HG02884 (cell line): Measurements from ENCODE around the gene TNS1.

Experiments used
- ATAC-seq: cut with Tn5 transposase; IDR thresholded peaks from one replicate; pipeline ENCODE4 v1.9.1; 2021; ENCODE audit warnings: mild to moderate bottlenecking, moderate library complexity; ENCODE audit not compliant: unreplicated experiment

The TNS1 gene

GRCh38 chr2:217999595-217999959 lies 3.2 kb downstream of the TNS1 start:
- ATAC-seq: no peak

- ATAC-seq: no peak
Measured at GRCh38 chr2:217998926-217999594, 3.7 kb downstream of the TNS1 start.

GRCh38 chr2:217997510-217997909 lies 5.3 kb downstream of the TNS1 start:
- ATAC-seq: no peak

- no peak for ATAC-seq
Measured at GRCh38 chr2:217996361-217996760, 6.4 kb downstream of the TNS1 start.

GRCh38 chr2:217995731-217996231 lies 7.0 kb downstream of the TNS1 start:
- ATAC-seq: no peak

- no peak for ATAC-seq
Measured at GRCh38 chr2:217994776-217995274, 8.0 kb downstream of the TNS1 start.

GRCh38 chr2:217993817-217994463 lies 8.9 kb downstream of the TNS1 start:
- ATAC-seq: no peak

- ATAC-seq: no peak
Measured at GRCh38 chr2:217993138-217993537, 9.7 kb downstream of the TNS1 start.

- ATAC-seq: no peak
Measured at GRCh38 chr2:217992061-217992460, 10.7 kb downstream of the TNS1 start.

GRCh38 chr2:217990791-217991465 lies 11.9 kb downstream of the TNS1 start:
- no peak for ATAC-seq

- ATAC-seq: no peak
Measured at GRCh38 chr2:217990389-217990788, 12.4 kb downstream of the TNS1 start.

GRCh38 chr2:217989221-217989948 lies 13.4 kb downstream of the TNS1 start:
- ATAC-seq: no peak

- no peak for ATAC-seq
Measured at GRCh38 chr2:217988840-217989204, 14.0 kb downstream of the TNS1 start.

GRCh38 chr2:217988014-217988839 lies 14.6 kb downstream of the TNS1 start:
- ATAC-seq: no peak

- no peak for ATAC-seq
Measured at GRCh38 chr2:217987391-217987790, 15.4 kb downstream of the TNS1 start.

GRCh38 chr2:217986256-217986961 lies 16.4 kb downstream of the TNS1 start:
- no peak for ATAC-seq

GRCh38 chr2:217983276-217984233 lies 19.2 kb downstream of the TNS1 start:
- no peak for ATAC-seq

- no peak for ATAC-seq
Measured at GRCh38 chr2:217981971-217982370, 20.8 kb downstream of the TNS1 start.
